GM19397 (cell line): Measurements from ENCODE around the gene SHOC2.

Source experiments
- ATAC-seq: cut with Tn5 transposase; IDR thresholded peaks from one replicate; pipeline ENCODE4 v1.9.1; 2021; ENCODE audit warnings: mild to moderate bottlenecking, moderate library complexity; ENCODE audit not compliant: unreplicated experiment

SHOC2 gene

GRCh38 chr10:110979611-110980010 lies 60.2 kb downstream of the SHOC2 start:
- no peak for ATAC-seq

GRCh38 chr10:110980807-110981206 lies 61.4 kb downstream of the SHOC2 start:
- no peak for ATAC-seq

DNA sequence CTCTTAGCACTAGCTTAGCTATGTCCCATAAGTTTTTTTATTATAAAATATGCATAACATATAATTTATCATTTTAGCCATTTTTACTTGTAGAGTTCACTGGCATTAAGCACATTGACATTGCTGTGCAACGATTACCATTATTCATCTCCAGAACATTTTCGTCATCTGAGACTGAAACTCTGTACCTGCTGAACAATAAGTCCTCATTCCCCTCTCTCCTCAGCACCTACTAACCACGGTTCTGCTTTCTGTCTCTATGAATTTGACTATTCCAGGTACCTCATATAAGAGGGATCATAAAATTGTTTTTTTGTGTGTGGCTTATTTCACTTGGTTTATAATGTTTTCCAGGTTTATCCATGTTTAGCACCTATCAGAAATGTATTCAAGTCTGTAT lies 64.1 kb downstream of the SHOC2 start:
- no peak for ATAC-seq

GRCh38 chr10:110985497-110986275 lies 66.3 kb downstream of the SHOC2 start:
- ATAC-seq: no peak

DNA sequence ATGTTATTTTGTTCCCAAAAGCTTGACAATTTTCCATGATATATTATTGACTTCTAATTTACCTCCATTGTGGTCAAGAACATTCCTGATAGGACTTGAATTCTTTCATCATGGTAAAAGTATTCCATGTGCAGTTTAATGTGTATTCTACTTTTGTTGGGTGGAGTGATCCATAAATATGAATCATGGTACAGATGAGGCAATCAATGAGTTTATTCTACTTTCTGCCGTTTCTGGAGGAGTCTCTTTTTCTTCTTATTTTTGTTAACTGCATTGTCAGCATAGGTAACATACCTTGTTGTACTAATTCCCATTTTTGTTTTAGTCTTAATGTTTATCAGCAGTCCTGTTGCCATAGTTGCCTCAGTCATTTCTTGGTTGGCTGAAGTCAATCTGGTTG lies 69.6 kb downstream of the SHOC2 start:
- no peak for ATAC-seq

- ATAC-seq: no peak
Measured at GRCh38 chr10:110992006-110992800, 72.8 kb downstream of the SHOC2 start.

GRCh38 chr10:110993024-110993693 lies 73.8 kb downstream of the SHOC2 start:
- ATAC-seq: no peak

GRCh38 chr10:110994406-110995086 lies 75.1 kb downstream of the SHOC2 start:
- ATAC-seq: no peak

- ATAC-seq: no peak
Measured at GRCh38 chr10:110995301-110995700, 75.9 kb downstream of the SHOC2 start.

DNA sequence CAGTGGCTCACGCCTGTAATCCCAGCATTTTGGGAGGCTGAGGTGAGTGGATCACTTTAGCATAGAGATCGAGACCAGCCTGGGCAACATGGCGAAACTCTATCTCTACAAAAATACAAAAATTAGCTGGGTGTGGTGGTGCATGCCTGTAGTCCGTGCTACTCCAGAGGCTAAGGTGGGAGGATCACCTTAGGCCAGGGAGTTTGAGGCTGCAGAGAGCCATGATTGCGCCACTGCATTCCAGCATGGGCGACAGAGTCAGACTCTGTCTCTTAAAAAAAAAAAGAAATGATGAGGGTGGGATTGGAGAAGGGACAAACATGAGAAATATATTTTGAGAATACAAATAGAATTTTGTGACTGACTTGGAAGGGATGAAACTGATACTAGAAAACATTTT lies 76.9 kb downstream of the SHOC2 start:
- no peak for ATAC-seq

DNA sequence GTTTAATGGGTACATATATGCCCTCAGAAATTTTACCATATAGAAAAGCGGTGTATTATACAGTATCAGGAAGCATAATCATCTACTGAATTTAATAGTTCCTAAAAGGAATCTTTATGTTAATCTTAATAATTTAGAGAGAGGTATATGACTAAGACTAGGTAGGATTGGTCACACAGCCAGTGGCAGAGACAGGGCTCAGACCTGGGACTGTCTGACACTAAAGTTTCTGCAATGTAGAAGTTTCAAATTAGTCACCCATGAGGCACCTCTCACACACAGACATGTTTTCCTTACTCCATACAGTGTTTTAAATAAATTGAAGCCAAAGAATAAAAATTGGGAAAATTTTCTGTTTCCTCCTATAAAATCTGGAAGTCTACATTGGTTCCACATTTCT lies 84.6 kb downstream of the SHOC2 start:
- no peak for ATAC-seq

- no peak for ATAC-seq
Measured at GRCh38 chr10:111007486-111007885, 88.1 kb downstream of the SHOC2 start.

- ATAC-seq: no peak
Measured at GRCh38 chr10:111015181-111015580, 95.8 kb downstream of the SHOC2 start.

DNA sequence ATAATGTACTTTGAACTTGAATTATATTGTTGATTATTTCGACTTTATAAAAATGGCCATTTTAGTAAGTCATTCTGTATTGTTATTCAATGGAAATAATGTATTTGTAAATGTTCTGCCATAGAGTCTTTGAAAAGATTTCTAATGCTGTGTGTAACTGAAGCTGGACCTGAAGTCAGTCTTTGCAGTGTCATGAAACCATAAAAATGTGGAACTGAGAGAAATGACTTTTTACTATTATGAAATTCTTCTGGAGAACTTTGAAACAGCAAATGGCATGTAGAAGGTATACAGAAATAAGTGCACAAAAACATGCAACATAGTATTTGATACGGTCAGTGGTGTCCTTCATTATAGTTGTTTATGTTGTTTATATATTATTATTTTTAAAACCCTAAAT lies 97.7 kb downstream of the SHOC2 start:
- ATAC-seq: no peak

DNA sequence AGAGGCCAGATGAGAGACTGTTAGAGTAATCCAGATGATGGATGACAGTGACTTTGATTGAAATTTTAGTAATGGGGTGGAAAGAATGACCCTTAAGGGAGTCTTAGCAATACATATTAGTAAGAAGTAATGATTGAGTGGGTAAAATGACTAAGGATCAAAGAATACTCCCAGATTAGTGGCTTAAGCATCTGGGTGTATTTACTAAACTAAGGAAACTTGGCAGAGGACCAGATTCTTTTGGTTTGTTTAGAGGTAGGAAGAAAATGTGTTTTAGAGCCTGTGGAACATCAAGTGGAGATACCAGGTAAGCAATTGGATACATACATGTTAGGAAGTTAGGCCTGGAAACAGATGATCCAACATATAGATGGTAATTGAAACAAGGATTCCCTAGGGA lies 98.6 kb downstream of the SHOC2 start:
- ATAC-seq: no peak

- ATAC-seq: no peak
Measured at GRCh38 chr10:111023060-111023459, 103.7 kb downstream of the SHOC2 start.

DNA sequence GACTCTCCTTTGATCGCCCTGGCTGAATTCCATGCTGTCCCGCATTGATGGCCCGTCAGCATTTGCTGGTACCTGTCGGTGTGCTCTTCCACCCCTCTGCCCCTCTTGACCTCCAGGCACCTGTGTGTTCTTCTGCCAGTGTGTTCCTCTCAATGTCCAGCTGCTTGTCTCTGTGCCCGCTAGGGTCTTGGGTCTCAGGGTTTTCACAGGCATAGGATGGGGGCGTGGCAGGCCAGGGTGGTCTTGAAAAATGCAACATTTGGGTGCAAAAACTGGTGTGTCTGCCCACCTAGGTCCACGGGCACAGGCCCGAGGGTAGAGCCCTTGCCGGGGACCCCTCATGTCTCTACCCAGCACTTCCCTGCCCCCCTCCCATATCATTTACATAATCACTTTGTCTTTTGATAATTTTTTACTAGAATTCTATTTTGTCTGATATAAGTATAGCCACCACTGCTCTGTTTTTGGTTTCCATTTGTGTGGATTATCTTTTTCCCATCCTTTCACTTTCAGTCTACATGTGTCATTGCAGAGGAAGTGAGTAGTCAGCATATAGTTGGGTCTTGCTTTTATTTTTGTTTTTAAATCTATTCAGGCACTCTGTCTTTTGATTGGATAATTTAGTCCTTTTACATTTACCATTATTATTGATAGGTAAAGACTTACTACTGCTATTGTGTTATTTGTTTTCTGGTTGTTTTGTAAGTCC lies 110.8 kb downstream of the SHOC2 start:
- no peak for ATAC-seq

DNA sequence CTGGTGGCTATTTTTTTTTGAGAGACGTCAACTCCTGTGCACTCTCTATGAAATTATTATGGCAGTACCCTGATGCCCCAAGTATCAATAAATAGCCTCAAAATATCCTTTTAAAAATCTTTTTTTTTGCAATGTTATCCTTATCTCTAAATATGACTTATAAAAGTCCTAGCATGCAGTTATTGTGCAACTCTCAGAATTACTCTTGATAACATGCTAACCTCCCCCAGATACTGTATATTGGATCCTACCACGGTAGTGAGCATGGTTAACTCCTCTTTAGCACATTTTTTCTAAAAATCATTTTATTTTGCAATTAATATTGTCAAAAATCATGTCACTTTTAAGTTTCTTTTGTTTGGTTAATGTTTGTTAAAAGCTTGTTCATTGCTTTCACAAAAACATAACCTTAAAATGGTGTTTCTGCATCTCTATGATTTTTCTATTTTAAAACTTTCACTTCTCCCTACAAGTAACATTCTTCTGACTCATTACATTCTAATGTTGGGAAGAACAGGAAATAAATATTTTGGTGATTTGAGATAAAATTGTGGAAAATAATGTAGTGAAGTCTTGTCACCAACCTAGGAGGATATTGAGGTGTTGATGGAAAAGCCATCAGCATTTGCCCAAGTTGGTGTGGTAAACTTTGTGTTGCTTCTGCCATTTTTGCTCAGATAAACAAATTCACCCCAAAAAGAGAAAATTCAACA lies 115.3 kb downstream of the SHOC2 start:
- no peak for ATAC-seq

GRCh38 chr10:111035542-111035941 lies 116.1 kb downstream of the SHOC2 start:
- no peak for ATAC-seq

DNA sequence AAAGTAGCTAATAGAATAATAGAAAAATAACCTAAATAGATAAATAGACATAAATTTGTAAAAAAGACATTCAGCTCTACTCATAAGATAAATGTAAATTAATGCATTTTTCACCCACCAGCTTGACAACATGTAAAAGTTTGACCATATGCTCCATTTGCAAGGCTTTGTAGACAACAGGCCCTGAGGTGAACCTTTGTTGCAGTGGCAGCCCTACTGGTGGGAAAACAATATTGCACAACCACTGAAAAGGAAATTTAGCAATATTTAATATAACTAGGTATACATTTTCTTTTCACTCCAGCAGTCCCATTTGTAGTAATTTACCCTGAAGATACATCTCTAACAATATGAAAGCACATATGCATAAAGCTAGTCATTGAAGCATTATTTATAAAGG lies 118.5 kb downstream of the SHOC2 start:
- ATAC-seq: no peak
